Islet precursor cell (in vitro differentiated cells): ENCODE measurements around the gene CHEK1.

ENCODE experiments used
- DNase-seq: peaks from one replicate; pipeline ENCODE4 v3.0.0-alpha.2; 2018

CHEK1 gene

DNA sequence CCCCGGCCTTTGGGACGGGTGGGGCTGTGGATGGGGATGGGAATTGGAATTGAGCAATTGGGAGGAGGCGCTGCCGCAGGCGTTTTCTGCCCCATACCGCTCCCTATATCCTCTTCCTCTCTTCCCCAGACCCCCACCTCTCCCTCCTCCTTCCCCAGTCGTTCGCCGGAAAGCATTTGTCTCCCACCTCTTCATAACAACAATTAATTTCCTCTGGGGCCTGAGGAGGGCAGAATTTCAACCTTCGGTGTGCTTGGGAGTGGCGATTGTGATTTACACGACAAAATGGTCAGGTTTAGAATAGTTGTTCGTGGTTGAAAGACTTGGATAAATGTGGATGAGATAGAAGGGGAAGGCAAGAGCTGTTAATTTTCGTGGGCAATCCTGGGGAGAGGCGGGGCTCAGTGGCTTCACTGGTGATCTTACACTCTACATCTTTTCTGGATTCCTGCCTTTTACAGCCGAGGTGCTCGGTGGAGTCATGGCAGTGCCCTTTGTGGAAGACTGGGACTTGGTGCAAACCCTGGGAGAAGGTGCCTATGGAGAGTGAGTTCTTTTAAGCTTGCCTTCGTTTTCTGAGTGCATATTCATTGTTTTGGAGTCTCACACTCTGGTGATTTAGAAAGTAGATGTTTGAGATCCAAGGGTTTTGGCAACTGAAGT, 1.5 kb downstream of the CHEK1 start:
- peak; percentile 92 for DNase-seq

DNA sequence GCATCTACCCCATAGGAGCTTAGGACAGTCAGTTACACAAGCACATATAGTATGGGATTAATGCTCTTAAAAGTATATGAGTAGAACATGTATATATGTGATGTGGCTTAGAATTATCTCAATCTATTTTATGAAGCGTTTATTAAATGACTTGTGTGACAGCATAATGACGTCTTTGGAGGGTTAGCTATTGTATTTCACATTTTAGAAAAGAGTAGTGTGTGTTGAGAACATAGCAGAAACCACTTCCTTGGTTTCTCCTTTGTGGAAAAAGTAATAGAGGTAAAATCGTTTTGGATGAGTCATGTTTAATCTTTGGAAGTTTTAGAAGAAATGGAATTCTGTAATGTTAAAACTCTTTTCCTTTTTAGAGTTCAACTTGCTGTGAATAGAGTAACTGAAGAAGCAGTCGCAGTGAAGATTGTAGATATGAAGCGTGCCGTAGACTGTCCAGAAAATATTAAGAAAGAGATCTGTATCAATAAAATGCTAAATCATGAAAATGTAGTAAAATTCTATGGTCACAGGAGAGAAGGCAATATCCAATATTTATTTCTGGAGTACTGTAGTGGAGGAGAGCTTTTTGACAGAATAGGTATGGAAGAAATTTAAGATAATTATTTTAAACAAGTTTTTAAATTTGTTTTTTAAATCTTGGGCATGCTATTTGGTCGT, 2.4 kb downstream of the CHEK1 start:
- DNase-seq: no peak

DNA sequence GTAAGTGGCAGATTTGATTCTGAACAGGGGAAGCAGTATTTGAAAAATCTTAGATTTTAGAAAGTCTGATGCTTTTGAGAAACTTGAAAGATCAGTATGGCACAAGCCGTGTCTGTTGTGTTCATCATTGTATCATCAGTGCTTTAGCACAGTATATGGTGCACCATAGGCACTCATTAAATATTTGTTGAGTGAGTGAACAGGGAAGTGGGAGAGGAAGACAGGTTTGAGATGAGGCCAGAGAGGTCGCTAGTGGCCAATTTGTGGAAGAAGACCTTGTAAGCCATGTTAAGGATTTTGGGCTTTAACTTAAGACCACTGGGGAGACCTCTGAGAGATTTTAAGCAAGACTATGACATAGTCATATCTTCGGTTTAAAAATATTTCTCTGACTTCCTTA, 12.9 kb downstream of the CHEK1 start:
- DNase-seq: no peak

DNA sequence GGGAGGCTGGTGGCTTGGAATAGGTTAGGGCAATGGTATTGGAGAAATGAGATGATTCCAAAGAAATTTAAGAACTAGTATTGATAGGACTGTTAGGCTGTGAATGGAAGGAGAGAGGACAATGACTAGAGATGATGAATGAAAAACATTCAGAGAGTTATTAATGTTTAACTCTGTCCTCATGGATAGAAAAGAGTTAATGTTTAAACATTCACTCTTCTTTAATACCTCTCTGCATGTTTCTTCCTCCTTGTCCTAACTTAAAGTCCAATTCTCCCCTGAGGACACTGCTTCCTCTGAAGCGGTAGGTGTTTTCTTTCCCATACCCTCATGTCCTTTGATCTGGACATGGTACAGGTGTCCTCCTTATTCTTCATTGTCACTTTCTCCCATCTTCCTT, 13.4 kb downstream of the CHEK1 start:
- DNase-seq: no peak

DNA sequence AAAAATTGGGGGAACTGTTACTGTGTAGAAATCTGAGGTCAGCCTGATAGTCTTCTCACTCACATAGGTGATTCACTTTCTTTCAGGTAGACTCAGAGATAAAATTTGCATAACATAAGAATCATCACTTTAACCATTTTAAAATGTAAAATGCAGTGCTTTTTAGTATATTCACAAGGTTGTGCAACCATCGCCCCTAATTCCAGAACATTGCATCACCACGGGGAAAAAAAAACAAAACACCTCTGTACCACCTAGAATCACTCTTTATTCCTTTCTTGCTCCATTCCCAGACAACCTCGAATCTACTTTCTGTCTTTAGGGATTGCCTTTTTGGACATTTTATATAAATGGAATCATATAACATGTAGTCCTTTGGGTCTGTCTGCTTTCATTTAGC, 20.9 kb downstream of the CHEK1 start:
- DNase-seq: no peak

DNA sequence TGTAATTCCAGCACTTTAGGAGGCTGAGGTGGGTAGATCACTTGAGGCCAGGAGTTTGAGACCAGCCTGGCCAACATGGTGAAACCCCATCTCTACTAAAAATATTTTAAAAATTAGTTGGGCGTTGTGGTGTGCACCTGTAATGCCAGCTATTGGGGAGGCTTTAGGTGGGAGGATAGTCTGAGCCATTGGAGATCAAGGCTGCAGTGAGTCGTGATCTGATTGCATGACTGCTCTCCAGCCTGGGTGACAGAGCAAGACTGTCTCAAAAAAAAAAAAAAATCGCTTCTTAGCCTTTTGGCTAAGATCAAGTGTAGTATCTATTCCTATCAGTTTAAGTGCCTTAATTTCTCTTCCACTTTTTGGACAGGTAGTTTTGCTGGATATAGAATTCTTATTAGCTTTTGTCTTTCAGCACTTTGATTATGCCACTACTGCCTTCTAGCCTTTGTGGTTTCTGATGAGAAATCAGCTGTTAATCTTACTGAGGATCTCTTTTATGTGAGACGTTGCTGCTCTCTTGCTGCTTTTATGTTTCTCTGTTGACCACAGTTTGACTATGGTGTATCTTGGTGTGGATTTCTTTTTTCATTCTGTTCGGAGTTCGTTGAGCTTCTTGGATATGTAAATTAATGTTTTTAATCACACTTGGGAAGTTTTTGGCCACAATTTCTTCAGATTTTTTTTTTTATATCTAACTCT, 24.7 kb downstream of the CHEK1 start:
- no peak for DNase-seq

DNA sequence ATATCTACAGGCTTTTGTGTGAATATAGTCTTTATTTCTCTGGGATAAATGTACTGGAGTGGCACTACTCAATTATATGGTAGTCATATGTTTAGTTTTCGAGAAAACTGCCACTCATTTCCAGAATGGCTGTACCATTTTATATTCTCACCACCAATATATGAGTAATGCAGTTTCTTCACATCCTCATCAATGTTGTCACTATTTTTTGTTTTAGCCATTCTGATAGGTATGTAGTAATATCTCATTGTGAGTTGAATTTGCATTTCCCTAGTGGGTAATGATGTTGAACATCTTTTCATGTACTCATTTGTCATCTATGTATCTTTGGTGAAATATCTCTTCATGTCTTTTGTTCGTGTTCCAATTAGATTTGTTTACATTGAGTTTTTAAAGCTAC, 37.7 kb downstream of the CHEK1 start:
- DNase-seq: no peak

DNA sequence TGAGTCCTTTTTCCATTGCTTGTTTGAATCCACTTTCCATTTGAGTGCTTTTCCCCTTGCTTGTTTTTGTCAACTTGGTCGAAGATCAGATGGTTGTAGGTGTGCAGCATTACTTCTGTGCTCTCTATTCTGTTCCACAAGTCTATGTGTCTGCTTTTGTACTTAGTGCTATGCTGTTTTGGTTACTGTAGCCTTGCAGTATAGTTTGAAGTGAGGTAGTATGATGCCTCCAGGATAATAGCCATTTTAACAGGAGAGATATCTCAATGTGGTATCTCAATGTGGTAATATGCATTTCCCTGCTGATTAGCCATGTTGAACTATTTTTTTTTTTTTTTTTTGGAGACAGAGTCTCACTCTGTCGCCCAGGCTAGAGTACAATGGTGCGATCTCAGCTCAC, 38.9 kb downstream of the CHEK1 start:
- no peak for DNase-seq

DNA sequence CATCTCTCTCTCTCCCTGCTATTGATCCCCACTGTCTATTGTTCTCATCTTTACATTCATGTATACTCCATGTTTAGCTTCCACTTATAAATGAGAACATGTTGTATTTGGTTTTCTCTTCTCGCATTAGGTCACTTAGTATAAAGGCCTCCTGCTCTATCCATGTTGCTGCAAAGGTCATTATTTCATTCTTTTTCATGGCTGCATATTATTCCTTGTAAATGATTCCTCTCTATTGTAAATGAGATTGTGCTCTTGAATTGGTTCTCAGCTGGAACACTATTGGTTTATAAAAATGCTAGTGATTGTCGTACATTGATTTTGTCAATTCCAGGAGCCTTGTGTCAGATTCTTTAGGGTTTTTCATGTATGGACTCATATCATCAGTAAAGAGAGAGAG, 42.2 kb downstream of the CHEK1 start:
- no peak for DNase-seq

DNA sequence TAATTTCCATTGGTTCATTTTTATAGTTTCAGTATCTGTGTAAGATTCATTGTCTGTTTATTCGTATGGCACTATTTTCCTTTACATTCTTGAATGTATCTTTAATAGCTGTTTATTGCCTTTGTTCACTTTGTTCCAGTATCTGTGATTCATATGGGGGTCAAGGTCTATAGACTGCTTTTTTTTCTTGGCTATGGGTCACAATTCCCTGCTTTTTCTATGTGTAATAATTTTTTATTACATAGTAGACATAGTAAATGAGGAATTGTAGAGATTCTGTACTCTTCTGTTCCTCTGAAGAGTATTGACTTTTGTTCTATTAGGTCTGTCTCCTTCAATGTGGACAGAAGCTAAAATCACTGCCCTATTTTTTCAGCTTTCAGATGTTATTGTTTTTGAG, 45.2 kb downstream of the CHEK1 start:
- DNase-seq: no peak

DNA sequence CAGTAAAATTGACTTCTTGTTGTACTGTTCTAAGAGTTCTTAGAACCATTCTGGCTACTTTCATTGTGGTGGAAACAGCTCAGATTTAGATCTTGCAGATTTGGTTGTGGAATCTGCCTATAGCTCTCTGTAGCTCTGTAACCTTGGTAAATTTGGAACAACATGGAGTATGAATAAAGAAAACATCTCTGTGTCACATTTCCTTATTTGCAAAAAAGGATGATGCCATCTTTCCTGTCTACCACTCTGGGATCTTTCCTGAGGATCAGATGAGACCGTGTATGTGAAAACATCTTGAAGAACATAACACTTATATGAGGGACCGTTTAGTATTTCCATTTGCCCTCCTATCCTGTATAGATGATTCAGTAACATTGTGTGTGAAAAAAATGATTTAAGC, 46.6 kb downstream of the CHEK1 start:
- no peak for DNase-seq

DNA sequence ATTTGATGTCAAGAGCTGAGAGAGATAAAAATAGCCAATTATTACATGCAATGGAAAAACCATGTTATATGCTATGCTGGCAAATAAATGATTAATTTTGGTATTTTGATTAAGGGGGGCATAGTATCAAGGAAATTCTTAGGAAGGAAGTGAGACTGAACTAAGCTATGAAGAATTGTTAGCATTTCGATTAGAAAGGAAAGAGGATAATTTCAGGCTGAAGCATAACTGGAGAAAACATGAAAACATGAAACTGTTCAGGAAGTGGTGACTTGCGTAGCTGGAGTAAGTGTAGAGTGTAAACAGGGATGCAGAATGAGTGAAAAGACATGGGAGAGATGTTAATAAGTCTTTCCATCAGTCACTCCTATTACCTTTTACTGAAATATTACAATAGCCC, 49.2 kb downstream of the CHEK1 start:
- no peak for DNase-seq

DNA sequence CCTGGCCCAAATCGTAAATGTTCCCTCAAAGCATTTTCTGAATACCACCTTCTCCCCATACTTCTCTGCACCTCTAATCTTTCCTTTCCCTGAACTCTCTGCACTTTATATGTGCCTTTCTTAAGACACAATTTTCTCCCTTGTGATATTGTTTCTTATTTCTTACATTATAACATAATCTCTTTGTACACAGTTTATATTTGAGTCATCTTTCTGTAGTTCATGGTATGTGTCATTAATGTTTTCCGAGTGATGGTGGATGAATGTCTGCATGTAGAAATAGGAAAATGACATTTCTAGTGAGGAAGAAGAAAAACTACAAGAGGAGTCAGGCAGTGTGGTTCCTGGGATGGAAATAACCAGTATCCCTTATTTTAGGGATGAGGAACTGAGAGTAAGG, 50.2 kb downstream of the CHEK1 start:
- no peak for DNase-seq

DNA sequence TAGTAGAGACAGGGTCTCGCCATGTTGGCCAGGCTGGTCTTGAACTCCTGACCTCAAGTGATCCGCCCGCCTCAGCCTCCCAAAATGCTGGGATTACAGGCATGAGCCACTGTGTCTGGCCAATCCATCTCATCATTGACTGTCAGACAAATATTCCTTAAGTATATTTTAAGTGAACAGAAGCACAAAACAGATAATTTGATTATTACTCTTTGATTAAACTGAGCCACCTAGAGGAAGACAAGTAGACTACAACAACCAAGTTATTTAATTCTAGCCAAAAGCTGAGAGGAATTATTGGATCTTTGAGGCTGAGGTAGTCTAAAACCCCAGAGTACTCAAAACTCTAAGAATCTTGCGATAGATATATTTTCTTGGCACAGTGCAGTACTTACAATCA, 54.4 kb downstream of the CHEK1 start:
- DNase-seq: no peak

DNA sequence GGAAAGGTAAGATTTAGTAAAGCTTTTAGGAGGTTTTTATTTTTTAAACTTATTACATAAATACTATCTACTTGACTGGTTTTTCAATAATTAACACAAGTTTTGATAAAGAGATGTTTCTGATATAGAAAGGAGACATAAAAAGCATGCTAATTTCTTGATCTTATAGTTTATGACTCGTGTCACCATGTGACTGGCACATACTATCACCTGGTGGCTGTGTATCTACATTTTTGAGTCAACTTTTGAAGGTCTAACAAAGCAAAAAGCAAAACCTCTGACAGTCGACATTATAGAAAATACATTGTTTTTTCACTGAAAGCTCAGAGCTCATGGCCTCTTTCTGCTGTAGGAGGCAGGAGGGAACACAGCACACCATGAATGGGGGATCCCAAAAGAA, 54.9 kb downstream of the CHEK1 start:
- DNase-seq: no peak

DNA sequence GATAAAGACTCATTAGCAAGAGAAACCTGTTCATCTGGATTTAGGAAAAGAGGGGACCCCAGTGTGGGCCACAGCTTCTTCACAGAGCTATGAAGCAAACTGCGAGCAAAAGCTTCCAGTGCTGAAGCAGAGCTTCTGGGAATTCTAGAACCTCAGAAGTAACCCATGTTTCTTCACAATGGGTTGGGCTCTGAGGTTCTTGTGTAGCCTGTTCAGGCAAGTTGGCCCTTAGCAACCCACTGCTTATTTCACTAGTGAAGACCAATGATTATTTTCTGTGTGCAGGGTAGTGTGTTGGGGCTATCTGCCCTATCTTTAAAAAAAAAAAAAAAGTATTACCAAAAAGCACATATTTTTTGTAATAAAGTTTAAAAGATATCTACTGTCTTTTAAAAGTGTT, 55.8 kb downstream of the CHEK1 start, which contains the start of gene ACRV1:
TSS of gene ACRV1 (minus strand) at position 101 of the 400 bp plus-strand sequence. CDS start at position 34, 67 bp downstream.
- DNase-seq: no peak

DNA sequence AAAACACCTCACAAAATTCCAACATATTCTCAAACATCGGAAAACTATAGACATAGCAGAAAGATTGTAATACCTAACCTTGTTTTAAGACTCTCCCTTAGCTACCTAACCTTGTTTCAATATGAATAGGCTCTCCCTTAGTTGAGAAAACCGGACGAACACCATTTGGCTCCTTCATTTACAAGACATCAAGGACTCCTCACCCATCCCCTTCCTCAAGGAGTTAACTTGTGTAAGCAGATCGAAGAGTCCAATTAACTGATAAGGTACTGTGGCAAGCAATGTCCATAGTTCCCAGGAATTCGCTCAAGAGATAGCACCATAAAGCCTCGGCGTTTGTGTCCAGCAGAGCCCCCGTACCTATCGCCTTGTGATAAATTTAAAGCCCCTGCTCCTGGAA, 60.3 kb downstream of the CHEK1 start:
- DNase-seq: no peak

DNA sequence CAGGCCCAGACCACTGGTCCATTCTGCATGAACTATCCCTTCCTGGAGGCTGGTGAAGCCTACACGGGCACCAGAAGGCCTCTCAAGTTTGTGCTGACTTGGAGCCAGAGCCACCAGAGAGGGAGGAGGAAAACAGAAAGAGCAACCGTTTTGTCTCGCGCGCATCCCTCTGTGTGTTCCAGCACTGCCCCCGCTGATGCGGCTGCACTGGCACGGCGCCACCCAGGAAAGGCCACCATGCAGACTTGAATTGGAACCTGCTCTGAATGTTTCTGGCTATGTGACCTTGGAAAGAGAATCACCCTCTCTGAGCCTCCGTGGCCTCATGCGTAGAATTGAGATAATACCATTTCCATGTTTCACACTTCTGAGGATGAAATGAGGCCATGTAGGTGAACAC, 63.1 kb downstream of the CHEK1 start:
- no peak for DNase-seq

DNA sequence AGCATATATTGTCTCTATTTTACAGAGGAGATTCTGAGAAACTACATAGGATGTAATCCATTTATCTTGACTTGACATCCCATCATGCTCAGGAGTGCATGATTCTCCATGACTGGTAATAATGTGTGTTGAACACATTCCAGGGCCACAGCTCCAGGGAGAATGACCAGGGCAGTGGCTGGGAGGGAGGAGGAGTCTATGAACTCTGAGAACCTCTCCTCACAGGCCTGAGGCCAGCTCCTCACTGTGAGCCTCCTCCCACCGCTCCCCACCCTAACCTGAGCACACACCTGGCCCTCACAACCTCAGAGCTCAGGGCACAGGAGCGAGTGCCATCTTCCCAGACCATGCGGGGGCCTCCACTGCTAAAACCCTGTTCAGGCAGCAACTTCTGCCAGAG, 63.7 kb downstream of the CHEK1 start:
- DNase-seq: no peak

DNA sequence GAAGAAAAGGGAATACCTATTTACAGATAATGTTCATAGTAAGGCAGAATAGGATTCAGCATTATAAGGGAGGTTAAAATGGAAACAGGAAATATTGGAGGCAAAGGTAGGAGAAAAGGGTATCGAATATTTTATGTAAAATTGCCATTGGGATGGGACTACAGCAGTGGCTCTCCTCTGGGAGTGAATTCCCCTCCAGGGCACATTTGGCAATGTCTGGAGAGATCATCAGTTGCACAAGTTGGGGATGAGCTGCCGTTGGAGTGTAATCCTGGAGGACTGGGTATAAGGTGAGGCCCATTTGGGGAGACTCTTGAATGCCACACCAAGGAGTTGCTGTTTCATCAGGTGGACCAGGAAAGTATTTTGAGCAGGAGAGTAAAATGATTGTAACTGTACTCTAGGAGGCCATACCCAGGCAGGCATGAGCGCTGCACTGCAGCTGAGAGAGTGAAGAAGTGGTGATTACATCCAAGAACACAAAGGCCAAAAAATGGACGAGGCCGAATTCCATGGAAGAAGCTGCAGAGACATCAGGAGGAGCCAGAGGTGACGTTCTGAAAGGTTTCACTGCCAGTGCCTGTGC, 64.4 kb downstream of the CHEK1 start:
- DNase-seq: no peak

DNA sequence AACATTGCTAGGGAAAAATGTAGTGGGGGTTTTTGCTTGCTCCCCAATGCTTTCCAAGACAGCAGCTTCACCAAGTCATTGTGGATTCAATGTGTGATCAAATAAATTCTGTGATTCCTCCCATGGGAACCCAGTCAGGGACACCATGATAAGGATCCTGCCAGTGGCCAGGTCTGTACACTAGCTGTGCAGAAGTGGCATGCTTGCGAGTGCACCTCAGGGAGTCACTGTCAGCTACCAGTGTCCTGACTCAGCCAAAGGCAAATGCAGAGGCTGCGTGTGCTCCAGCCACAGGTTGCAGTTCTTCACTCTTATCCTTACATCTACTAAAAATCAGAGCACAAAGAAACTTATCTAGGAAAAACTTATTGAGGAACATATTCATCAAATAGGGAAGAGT, 65.0 kb downstream of the CHEK1 start:
- no peak for DNase-seq

DNA sequence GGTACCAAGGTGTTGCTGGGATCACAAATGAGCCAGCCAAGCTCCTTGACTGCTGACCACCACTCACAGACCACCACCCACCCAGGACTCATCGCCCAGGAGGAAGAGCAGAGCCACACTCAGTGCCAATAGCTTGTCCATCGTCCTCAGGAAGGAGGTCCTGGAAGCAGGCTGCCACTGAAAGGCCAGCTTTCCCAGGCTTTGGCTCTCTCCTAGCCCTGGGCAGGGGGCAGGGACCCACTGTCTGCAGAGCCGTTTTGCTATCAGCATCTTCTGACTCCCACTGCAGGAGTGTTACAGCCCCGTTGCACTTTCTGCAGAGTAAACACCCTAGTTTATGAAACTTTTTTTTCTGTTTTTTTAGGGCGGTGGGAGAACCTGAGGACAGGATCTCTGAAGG, 67.9 kb downstream of the CHEK1 start:
- DNase-seq: no peak

DNA sequence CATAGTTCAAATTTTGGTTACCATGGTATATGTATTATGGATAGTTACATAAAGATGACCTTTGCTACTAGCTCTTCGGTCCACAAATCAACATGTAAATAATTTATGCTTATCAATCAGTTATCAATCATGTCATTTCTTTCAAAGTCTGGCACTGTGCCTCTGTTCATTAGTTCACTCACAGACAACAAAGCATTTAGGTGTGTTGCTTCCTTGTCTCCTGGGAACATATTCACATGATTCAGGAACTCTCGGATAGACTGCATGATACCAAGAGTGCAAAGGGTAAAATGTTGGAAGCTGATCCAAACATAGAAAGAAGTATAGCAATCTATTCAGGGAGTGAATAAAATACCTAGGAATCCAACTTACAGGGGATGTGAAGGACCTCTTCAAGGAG, 70.0 kb downstream of the CHEK1 start:
- no peak for DNase-seq

DNA sequence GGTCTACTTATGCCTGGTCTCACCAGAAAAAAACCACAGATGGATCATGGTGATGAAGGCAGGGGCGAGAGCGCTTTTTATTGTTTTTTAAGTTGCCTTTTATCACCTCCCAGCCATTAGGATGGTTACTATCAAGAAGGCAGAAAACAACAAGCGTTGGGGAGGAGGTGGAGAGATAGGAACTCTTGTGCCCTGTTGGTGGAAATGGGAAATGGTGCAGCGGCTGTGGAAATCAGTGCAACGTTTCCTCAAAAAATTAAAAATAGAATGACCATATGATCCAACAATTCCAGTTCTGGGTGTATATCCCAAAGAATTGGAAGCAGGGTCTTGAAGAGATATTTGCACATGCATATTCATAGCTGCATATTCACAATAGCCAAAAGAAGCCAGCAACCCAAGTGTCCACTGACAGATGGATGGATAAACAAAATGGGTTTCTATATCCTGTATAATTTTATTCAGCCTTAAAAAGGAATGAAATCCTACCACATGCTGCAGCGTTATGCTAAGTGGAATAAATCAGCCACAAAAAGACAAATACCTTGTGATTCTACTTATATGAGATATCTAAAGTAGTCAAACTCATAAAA, 76.2 kb downstream of the CHEK1 start:
- DNase-seq: no peak
